HepG2 (cell line): ENCODE measurements around the gene VARS2.

ENCODE experiments used
- FIP1L1 ChIP-seq: fragments of 200-400 bp; formaldehyde crosslinking; IDR thresholded peaks from 2 replicates; pipeline ENCODE4 v1.6.1; 2018; ENCODE audit warnings: low read depth, mild to moderate bottlenecking, low read length, moderate library complexity, borderline replicate concordance; ENCODE audit not compliant: insufficient read depth
- NFE2L1 ChIP-seq: sonication (generic); formaldehyde crosslinking; IDR thresholded peaks from 2 replicates; pipeline ENCODE4 v1.4.0; 2020; ENCODE audit warnings: missing genetic modification reagents, mild to moderate bottlenecking, borderline replicate concordance
- POLR2A ChIP-seq, 2 experiments: IDR thresholded peaks; 2 replicates each; pipeline ENCODE4 v1.6.1; 2011; ENCODE audit warnings: low read depth in 2 of 2, low read length in 2 of 2, mild to moderate bottlenecking in 1 of 2, moderate library complexity in 1 of 2; ENCODE audit not compliant: insufficient read depth in 1 of 2
- RBM22 ChIP-seq: fragments of 200-400 bp; formaldehyde crosslinking; optimal IDR thresholded peaks from 2 replicates; pipeline ENCODE3; 2017; ENCODE audit warnings: mild to moderate bottlenecking, low read length, moderate library complexity
- SP2 ChIP-seq: sonication (generic); formaldehyde crosslinking; IDR thresholded peaks from 2 replicates; pipeline ENCODE4 v1.5.1; 2020; ENCODE audit warnings: mild to moderate bottlenecking, missing genetic modification reagents
- ZNF569 ChIP-seq: sonication (generic); formaldehyde crosslinking; IDR thresholded peaks from 2 replicates; pipeline ENCODE4 v1.5.0; 2020; ENCODE audit warnings: mild to moderate bottlenecking, missing genetic modification reagents, moderate library complexity, borderline replicate concordance
- TF ChIP-seq, protein P1 (sequence below): sonication (generic); formaldehyde crosslinking; IDR thresholded peaks from 2 replicates; pipeline ENCODE4 v1.5.0; 2020; ENCODE audit warnings: mild to moderate bottlenecking, missing genetic modification reagents, moderate library complexity
- TF ChIP-seq, protein P2 (sequence below), 2 experiments: fragments of 450-650 bp in 1 of 2; sonication (generic) in 1 of 2; formaldehyde crosslinking; IDR thresholded peaks; 2 replicates each; pipeline versions ENCODE4 v1.5.0 to v1.8.0; 2020 to 2022; ENCODE audit warnings: mild to moderate bottlenecking in 1 of 2, missing genetic modification reagents in 1 of 2

DNA sequence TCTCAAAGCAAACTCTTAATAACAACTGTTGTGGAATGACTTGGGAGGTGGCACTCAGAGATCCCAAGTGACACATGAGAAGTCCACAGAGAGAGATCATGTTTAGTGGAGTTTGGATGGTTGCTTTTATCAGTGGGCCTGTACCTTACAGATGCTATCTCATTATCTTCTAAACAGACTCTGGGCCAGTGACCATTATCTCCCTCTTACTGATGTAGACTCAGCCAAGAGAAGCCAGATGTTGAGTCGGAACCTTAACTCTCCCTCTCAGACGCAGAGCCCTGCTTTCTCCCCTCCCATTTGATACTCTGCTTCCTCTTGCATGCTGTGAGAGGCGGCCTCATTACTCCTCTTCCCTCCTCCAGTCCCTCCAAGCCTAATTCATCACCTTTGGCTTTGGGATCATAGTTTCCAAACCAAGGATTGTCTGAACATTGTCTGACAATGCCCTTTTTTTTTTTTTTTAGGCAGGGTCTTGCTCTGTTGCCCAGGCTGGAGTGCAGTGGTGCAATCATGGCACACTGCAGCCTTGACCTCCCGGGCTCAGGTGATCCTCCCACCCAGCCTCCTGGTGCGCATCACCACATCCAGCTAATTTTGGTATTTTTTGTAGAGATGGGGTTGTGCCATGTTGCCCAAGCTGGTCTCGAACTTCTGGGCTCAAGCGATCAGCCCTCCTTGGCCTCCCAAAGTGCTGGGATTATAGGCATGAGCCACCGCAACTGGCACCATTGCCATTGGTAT is 34.2 kb upstream of the VARS2 start:
- TF ChIP-seq, protein P1, sequence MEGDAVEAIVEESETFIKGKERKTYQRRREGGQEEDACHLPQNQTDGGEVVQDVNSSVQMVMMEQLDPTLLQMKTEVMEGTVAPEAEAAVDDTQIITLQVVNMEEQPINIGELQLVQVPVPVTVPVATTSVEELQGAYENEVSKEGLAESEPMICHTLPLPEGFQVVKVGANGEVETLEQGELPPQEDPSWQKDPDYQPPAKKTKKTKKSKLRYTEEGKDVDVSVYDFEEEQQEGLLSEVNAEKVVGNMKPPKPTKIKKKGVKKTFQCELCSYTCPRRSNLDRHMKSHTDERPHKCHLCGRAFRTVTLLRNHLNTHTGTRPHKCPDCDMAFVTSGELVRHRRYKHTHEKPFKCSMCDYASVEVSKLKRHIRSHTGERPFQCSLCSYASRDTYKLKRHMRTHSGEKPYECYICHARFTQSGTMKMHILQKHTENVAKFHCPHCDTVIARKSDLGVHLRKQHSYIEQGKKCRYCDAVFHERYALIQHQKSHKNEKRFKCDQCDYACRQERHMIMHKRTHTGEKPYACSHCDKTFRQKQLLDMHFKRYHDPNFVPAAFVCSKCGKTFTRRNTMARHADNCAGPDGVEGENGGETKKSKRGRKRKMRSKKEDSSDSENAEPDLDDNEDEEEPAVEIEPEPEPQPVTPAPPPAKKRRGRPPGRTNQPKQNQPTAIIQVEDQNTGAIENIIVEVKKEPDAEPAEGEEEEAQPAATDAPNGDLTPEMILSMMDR (CRISPR knock-in tag) = no peak
- no peak for TF ChIP-seq SP2 (CRISPR knock-in tag)
- TF ChIP-seq, protein P2, sequence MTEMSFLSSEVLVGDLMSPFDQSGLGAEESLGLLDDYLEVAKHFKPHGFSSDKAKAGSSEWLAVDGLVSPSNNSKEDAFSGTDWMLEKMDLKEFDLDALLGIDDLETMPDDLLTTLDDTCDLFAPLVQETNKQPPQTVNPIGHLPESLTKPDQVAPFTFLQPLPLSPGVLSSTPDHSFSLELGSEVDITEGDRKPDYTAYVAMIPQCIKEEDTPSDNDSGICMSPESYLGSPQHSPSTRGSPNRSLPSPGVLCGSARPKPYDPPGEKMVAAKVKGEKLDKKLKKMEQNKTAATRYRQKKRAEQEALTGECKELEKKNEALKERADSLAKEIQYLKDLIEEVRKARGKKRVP (CRISPR knock-in tag; IDR thresholded peaks at IDR 0.05) = no peak
- no peak for TF ChIP-seq ZNF569
- TF ChIP-seq POLR2A (IDR thresholded peaks at IDR 0.05; ENCODE audit: insufficient read depth in 1 of 2, low read depth in 2 of 2, low read length in 2 of 2) = no peak
- TF ChIP-seq FIP1L1 = no peak
- TF ChIP-seq NFE2L1 (CRISPR knock-in tag) = no peak
- no peak for TF ChIP-seq RBM22
